Measurements from ENCODE around the gene CPA2.
"Not testable (repeated sequence)": the region's sequence is repeated elsewhere in the genome, so short reads cannot be mapped to it uniquely, and the experiment has no call there.

The CPA2 gene

GRCh38 chr7:130314305-130314704 lies 47.6 kb downstream of the CPA2 start:
- DNase-seq (ENCODE audit: low spot score): no peak

DNA sequence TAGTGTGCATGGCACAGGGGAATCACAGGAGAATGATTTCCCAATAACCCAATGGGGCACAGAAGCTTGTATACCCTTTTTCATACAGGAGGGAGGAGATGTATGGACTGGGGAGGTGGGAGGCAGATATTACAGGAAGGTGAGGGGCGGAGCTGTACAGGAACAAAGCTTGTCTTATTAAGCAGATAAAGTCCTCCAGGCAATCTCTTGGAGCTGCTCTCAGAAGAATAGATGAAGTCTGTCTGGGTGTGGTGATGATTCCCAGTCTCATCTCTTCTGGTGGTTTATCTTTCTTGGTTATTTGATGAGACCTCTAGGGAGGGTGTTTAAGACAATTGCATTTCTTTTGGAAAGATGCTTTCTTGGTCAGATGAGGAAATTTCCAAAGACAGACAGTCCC lies 52.9 kb downstream of the CPA2 start:
- no peak for DNase-seq (ENCODE audit: low spot score)

GRCh38 chr7:130321542-130322229 lies 55.0 kb downstream of the CPA2 start:
- not testable (repeated sequence) for DNase-seq (ENCODE audit: low spot score)

DNA sequence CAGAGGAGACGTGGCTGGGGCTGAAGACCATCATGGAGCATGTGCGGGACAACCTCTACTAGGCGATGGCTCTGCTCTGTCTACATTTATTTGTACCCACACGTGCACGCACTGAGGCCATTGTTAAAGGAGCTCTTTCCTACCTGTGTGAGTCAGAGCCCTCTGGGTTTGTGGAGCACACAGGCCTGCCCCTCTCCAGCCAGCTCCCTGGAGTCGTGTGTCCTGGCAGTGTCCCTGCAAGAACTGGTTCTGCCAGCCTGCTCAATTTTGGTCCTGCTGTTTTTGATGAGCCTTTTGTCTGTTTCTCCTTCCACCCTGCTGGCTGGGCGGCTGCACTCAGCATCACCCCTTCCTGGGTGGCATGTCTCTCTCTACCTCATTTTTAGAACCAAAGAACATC lies 56.0 kb downstream of the CPA2 start:
- no peak for DNase-seq (ENCODE audit: low spot score)

DNA sequence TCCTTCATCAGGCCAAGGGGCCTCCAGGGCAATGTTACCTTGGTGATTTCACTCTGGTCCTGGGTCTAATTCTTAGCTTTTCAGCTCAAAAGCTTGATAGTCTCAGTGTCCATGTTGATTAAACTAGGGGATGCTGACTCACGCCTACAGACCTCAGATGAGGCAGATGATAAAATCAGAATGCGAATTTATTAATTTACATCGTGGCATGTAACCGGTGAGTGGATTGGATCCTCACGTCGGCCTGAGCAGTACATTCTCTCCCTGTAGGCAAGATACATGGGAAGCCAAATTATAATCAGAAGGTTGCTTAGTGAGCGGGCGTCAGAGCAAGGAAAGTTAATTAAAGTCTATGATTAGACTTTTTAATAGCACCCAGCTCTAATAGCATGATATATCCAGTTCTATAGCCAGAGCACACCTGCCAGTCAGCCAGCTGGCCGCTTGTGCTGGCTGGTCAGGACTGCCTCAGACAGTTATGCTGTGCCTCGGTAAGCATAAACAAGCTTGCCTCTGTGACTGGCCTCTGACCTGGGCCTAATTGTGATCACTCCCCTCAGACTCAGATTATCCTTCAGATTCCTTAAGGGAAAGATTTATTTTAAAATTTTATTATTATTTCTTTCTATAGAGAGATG lies 57.8 kb downstream of the CPA2 start:
- DNase-seq (ENCODE audit: low spot score): no peak

GRCh38 chr7:130329681-130330080 lies 63.0 kb downstream of the CPA2 start:
- no peak for DNase-seq (ENCODE audit: low spot score)

DNA sequence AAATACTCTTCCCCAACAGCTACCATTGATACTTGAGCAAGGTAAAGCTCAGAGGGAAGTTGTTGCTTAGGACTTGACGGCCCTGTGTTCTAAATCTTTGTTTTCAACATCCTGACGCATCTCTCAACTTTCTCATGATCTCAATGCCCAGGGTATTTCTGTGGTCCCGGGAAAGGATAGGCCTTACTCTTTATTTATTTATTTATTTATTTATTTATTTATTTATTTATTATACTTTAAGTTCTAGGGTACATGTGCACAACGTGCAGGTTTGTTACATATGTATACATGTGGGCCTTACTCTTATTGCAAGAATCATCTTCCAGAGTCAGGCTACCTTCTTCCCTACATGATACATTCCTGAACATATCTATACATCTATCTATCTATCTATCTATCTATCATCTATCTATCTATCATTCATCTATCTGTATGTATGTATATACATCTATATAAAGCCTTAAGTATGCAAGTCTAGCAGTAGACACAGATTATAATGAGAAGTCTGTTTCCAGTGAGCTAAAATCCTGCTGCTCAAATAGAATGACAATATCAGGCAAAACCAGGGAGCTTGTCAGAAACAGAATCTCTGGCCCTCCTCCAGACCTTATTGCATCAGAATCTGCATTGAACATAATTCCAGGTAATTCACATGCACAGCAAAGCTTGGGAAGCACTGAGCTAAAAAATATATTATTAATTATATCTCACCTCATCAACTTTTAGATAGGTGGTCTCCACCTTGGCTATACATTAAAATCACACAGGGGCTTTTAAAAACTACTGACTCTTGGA lies 65.8 kb downstream of the CPA2 start:
- no peak for DNase-seq (ENCODE audit: low spot score)

DNA sequence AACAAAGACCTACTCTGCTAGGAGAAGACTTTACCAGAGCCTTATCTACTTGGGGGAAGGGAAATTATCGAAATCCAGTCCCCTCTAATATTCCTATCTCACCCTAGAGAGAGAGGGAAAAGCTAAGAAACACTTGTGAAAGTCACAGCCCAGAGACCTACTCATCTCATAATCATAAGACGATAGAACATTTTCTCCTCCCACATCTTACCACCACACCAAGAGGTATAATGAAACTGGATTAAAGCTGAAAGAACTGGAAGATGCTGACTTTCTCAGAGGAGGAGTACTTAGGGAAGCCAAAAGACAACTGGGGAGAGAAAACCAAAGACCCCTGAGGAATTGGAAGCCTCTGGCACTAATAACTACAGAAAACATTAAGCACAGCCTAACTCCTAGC lies 67.2 kb downstream of the CPA2 start:
- no peak for DNase-seq (ENCODE audit: low spot score)

- DNase-seq (ENCODE audit: low spot score): no peak
These were observed 67.6 kb downstream of the CPA2 start for GRCh38 chr7:130334274-130334673.

DNA sequence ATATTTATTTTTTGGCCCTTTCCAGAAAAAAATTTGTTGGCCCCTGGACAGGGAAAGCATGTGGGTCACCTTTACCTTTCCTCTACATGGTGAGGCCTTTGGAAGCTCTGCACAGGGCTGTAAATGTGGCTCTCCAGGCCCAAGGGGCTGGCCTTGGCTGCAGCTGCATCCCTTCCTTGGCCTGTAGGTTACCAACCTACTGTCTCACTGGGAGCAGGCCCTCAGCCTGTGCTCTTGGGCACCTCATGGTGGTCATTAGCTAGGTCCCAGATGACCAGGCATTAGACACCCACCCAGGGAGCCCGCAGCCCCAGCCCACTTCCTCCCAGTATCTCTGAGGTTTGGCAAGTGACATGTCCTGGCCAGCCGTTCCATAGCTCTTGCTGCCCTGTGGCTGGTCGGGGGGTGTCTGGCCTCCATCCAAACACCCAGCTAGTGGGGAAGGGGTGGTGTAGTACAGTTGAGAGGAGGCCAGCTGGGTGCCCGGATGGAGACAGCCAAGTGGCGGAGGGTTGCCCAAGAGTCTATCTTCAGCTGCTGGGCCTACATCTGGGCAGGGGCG lies 70.8 kb downstream of the CPA2 start:
- DNase-seq (ENCODE audit: low spot score): no peak

DNA sequence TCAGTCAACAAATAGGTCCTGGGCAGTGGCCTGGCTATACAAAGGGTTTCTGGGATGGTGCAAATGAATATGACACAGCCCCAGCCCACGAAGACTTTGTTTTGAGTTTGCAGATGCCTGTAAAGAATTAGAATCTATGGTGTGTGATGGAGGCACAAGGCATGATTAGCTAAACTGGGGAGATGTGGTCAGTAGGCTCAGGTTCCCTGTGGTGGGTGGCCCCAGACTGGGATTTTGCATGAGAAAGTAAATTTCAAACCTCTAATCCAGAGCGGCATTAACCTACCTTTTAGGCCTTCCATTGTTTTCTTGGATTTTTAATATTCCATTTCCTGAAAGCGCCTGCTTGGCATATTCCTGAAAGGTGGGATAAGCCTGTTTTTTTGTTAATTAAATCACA lies 71.6 kb downstream of the CPA2 start:
- no peak for DNase-seq (ENCODE audit: low spot score)

All from D341Med (cell line).